Natural killer cell (primary cell): ENCODE data around the gene GNG2. TPM values are rescaled to one million over a fixed set of nuclear protein-coding genes. Genes with fewer than 3 reads are reported as not detected.

ENCODE experiments used
- ATAC-seq, 3 donors: fragments of 150-1000 bp in 2 of 3; fragments of 200-7000 bp in 1 of 3; cut with Tn5 transposase; 1 replicate in 1 of 3; 2 replicates in 2 of 3; pipeline ENCODE4 v1.10.0; 2021; ENCODE audit warnings: mild to moderate bottlenecking in 2 of 3, moderate library complexity in 2 of 3
- DNase-seq, 2 donors: peaks; one replicate each; pipeline versions ENCODE4 v3.0.0 to v3.0.0-alpha.2; 2013 to 2021; ENCODE audit warnings: mixed read lengths in 1 of 2
- H3K27ac ChIP-seq: one replicate; pipeline ENCODE4 v1.5.1; 2013; ENCODE audit warnings: mild to moderate bottlenecking, low read length
- H3K27me3 ChIP-seq: one replicate; pipeline ENCODE4 v1.6.1; 2013; ENCODE audit warnings: low read length; ENCODE audit not compliant: control insufficient read depth, insufficient read depth
- H3K36me3 ChIP-seq: one replicate; pipeline ENCODE4 v1.6.1; 2013; ENCODE audit warnings: low read length; ENCODE audit not compliant: control insufficient read depth, insufficient read depth
- H3K4me1 ChIP-seq: one replicate; pipeline ENCODE4 v1.6.1; 2013; ENCODE audit warnings: low read length; ENCODE audit not compliant: control insufficient read depth, insufficient read depth
- H3K4me3 ChIP-seq: one replicate; pipeline ENCODE4 v1.5.1; 2013; ENCODE audit warnings: low read length
- H3K9me3 ChIP-seq: one replicate; pipeline ENCODE4 v1.6.1; 2013; ENCODE audit warnings: low read length; ENCODE audit not compliant: control insufficient read depth, insufficient read depth
- H3K27ac Mint-ChIP-seq, 2 donors: one replicate each; pipeline ENCODE4 v1.8.0; 2022; ENCODE audit warnings: mild to moderate bottlenecking in 2 of 2, mixed read lengths in 2 of 2, moderate library complexity in 1 of 2
- H3K27me3 Mint-ChIP-seq, 2 donors: one replicate each; pipeline ENCODE4 v1.8.0; 2022; ENCODE audit warnings: low read depth in 2 of 2, mixed read lengths in 2 of 2
- H3K36me3 Mint-ChIP-seq: one replicate; pipeline ENCODE4 v1.8.0; 2022; ENCODE audit warnings: mixed read lengths
- H3K4me1 Mint-ChIP-seq, 2 donors: one replicate each; pipeline ENCODE4 v1.8.0; 2022; ENCODE audit warnings: mixed read lengths in 2 of 2
- H3K4me3 Mint-ChIP-seq: one replicate; pipeline ENCODE4 v1.8.0; 2022; ENCODE audit warnings: mild to moderate bottlenecking, moderate library complexity, mixed read lengths
- H3K9me3 Mint-ChIP-seq, 2 donors: one replicate each; pipeline ENCODE4 v1.8.0; 2022; ENCODE audit warnings: mixed read lengths in 2 of 2
- WGBS: methylation state at CpG from one replicate; pipeline ENCODE4 v1.1.7; 2013; ENCODE audit warnings: missing lambda C conversion rate; ENCODE audit not compliant: insufficient coverage; 5-methylcytosine and 5-hydroxymethylcytosine counted together
- intact Hi-C: fragments of 100-400 bp; cut with micrococcal nuclease; formaldehyde crosslinking; loops from one replicate; pipeline ENCODE4 v1.14.2; 2022
- total RNA-seq, 4 donors: library from RNA; stranded (reverse); fragments of 120-200 nt in 1 of 4; gene quantifications; one replicate each; pipeline versions ENCODE4 v1.2.3 to v1.2.4, GENCODE V29; 2013 to 2022
- TF ChIP-seq, protein P1 (sequence below): fragments of 200-600 bp; IDR thresholded peaks from one replicate; pipeline ENCODE4 v1.8.0; 2022; ENCODE audit warnings: antibody characterized with exemption

The GNG2 gene
- total RNA-seq, 3 donors from 2014 or later (not counting 1 experiment from before 2014, with no cell fraction given), result 552 to 653 (median 582) TPM

DNA sequence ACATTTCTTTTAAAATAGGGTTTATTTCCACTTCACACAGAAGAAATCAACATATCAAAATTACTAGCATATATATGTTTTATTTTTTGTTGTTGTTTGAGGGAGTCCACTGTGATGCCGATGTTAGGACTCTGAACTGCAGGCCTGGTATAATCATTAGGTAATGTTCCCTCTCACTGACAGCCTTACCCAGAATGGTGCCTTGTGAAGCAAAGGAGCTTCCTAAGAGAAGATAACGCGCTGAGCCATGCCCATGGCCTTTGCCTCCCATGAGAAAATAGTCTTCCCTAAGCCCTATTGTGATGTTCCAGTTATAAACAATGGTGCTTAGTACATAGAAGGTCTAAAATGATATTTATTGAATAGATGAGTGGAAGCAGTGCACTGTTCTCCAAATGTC is 12.0 kb downstream of the GNG2 start:
- Mint-ChIP-seq H3K36me3 (peaks cover 1% of the 10 kb centered on the region), H3K27ac (no peak overlapping the region), H3K4me3 (peak overlapping the region; percentile 69), H3K4me1 (peaks cover 46 to 54% of the 10 kb centered on the region in 2 donors), H3K27me3 (no peaks in the 10 kb centered on the region), H3K9me3 (no peaks in the 10 kb centered on the region)
- Histone ChIP-seq H3K27ac (peak overlapping the region; percentile 10), H3K4me1 (peaks cover 53% of the 10 kb centered on the region), H3K27me3 (no peaks in the 10 kb centered on the region), H3K9me3 (no peaks in the 10 kb centered on the region), H3K36me3 (peaks cover 2% of the 10 kb centered on the region), H3K4me3 (no peak overlapping the region)
- DNase-seq, result no peak
- TF ChIP-seq, protein P1, sequence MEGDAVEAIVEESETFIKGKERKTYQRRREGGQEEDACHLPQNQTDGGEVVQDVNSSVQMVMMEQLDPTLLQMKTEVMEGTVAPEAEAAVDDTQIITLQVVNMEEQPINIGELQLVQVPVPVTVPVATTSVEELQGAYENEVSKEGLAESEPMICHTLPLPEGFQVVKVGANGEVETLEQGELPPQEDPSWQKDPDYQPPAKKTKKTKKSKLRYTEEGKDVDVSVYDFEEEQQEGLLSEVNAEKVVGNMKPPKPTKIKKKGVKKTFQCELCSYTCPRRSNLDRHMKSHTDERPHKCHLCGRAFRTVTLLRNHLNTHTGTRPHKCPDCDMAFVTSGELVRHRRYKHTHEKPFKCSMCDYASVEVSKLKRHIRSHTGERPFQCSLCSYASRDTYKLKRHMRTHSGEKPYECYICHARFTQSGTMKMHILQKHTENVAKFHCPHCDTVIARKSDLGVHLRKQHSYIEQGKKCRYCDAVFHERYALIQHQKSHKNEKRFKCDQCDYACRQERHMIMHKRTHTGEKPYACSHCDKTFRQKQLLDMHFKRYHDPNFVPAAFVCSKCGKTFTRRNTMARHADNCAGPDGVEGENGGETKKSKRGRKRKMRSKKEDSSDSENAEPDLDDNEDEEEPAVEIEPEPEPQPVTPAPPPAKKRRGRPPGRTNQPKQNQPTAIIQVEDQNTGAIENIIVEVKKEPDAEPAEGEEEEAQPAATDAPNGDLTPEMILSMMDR, result no peak
- intact Hi-C loops, result no loop called here
- WGBS, result 66% methylated on average over 3 of the region's 3 CpGs
- no peak for ATAC-seq

DNA sequence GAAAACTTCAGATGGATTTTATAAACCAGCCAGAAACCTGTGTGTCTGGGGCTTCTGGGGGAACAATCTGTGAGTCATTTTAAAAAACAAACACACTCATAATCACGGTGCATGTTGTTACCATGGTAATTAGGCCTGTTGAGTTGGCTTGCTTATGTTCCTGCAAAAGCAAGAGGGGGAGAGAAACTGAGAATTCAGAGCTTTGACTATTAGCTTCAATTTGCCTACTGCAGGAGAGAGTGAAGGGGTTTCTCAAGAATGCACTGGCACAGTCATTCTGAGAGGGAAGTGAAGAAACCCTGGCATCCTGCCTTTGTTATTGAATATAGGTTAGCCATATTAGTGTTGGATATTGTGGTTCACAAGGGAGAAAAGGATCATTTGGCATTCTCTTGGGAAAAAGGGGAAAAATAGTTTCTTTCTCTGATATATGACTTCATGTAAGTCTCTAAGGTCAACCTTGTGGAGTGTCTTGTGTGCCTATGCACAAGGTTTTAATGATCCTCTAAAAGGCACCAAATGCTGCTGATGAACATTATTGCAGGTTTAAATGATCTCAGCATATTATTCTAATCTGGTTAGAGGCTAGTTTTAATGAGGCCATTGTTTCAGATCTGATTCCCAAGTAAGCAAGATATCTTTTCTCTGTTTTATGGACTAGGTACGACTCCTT is 12.9 kb downstream of the GNG2 start:
- ATAC-seq (peak; percentile 20 to 62 (median 46)), DNase-seq (peak in 1 of 2 donors; percentile 65)
- H3K27me3 ChIP-seq, result no peaks in the 10 kb centered on the region
- H3K4me1 Mint-ChIP-seq, result peaks cover 56 to 63% of the 10 kb centered on the region in 2 donors
- peak overlapping the region; percentile 69 for H3K4me3 Mint-ChIP-seq
- peaks cover 4% of the 10 kb centered on the region for H3K36me3 ChIP-seq
- no peaks in the 10 kb centered on the region for H3K9me3 ChIP-seq
- H3K36me3 Mint-ChIP-seq, result peaks cover 9% of the 10 kb centered on the region
- peak overlapping the region; percentile 4 for H3K27ac ChIP-seq
- no peak overlapping the region for H3K4me3 ChIP-seq
- no peaks in the 10 kb centered on the region for H3K27me3 Mint-ChIP-seq
- no peak overlapping the region for H3K27ac Mint-ChIP-seq
- 14% methylated on average over 1 of the region's 2 CpGs for WGBS
- peaks cover 45% of the 10 kb centered on the region for H3K4me1 ChIP-seq
- TF ChIP-seq, protein P1, result no peak
- H3K9me3 Mint-ChIP-seq, result no peaks in the 10 kb centered on the region
- intact Hi-C loops, result no loop called here

DNA sequence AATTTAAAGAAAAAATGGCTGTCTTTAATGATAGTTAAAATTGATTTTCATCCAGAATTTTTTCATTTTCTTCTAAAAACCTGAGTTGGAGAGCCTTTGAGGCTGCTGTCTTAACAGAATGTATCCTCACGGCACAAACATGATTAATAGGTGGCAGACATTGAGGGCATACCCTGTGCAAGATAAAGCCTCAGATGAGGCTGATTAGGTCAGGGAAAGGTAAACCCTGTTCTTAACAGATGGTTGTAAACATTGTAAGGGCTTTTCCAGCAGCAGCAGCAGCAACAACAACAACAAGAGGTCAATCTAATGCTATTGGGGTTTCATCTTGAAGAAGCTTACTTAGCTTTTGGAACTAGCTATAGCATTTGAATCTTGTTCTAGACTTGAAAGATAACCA is 17.4 kb downstream of the GNG2 start:
- intact Hi-C loops, result no loop called here
- Mint-ChIP-seq H3K27me3 (no peaks in the 10 kb centered on the region), H3K4me3 (peak overlapping the region; percentile 67), H3K4me1 (peaks cover 74 to 80% of the 10 kb centered on the region in 2 donors), H3K36me3 (peaks cover 22% of the 10 kb centered on the region), H3K27ac (peak overlapping the region; percentile 94 to 99), H3K9me3 (no peaks in the 10 kb centered on the region)
- 62% methylated on average over 1 of the region's 1 CpG for WGBS
- Histone ChIP-seq H3K36me3 (peaks cover 29% of the 10 kb centered on the region), H3K4me1 (peaks cover 35% of the 10 kb centered on the region), H3K27ac (no peak overlapping the region), H3K9me3 (no peaks in the 10 kb centered on the region), H3K4me3 (no peak overlapping the region), H3K27me3 (no peaks in the 10 kb centered on the region)
- ATAC-seq, result peak; percentile 33 to 56 (median 53)
- TF ChIP-seq, protein P1, result no peak
- no peak for DNase-seq

DNA sequence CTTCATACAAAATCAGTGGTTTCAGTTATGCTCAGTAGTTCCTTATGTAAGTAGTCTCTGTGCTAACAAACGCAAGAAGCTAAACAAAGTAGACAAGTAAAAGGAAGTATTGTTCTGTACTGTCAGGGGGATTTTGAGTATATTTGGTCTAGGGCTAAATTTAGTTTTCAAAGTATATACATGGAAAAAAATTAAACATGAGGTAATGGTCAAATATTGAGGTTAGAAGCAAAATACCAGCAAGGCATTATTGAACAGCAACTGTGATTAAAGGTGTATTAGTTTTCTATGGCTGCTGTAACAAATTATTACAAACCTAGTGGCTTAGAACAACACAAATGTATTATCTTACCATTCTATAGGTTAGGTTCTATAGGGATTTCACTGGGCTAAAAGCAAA is 18.8 kb downstream of the GNG2 start:
- H3K9me3 ChIP-seq, result no peaks in the 10 kb centered on the region
- Mint-ChIP-seq H3K4me1 (peaks cover 73 to 79% of the 10 kb centered on the region in 2 donors), H3K27ac (peak overlapping the region; percentile 94 to 99), H3K36me3 (peaks cover 22% of the 10 kb centered on the region), H3K9me3 (no peaks in the 10 kb centered on the region), H3K27me3 (no peaks in the 10 kb centered on the region), H3K4me3 (peak overlapping the region; percentile 67)
- peaks cover 29% of the 10 kb centered on the region for H3K36me3 ChIP-seq
- no peaks in the 10 kb centered on the region for H3K27me3 ChIP-seq
- H3K4me3 ChIP-seq, result no peak overlapping the region
- H3K27ac ChIP-seq, result peak overlapping the region; percentile 41
- 60% methylated on average over 1 of the region's 1 CpG for WGBS
- intact Hi-C loops, result no loop called here
- DNase-seq (no peak), ATAC-seq (no peak)
- H3K4me1 ChIP-seq, result peaks cover 31% of the 10 kb centered on the region
- TF ChIP-seq, protein P1, result no peak
